Measurements from ENCODE around the gene KCNJ6. TPM values are rescaled to one million over a fixed set of nuclear protein-coding genes. Genes with fewer than 3 reads are reported as not detected.

The KCNJ6 gene
- total RNA-seq, 1 donor from 2014 or later, result 0.64 TPM

DNA sequence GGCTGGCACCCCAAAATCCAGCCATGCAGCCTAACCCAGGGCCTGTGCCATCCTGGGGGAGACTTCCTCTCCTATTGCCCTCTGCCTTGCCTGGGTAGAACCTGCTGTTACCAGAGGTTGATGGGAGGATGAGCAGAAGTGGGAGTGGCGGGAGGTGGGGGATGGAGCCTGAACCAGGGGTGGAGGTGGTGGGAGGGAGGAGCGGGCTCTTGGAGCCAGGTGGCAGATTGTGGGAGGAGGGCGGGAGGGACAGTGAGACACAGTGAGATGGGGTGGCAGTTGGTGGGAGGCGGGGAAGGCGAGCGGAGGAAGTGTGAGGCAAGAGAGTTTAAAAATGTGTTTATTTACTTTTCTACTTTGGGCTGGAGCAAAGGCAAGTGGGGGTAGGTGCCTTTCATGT, 87.3 kb downstream of the KCNJ6 start:
- Histone ChIP-seq H3K27me3 (no peaks in the 10 kb centered on the region), H3K9me3 (no peaks in the 10 kb centered on the region), H3K36me3 (no peaks in the 10 kb centered on the region), H3K27ac (no peak overlapping the region), H3K4me1 (no peaks in the 10 kb centered on the region), H3K4me3 (no peak overlapping the region)
- no peak for DNase-seq (ENCODE audit: low spot score in 2 of 2)
- intact Hi-C loops (cut with DNase I), result no loop called here
- TF ChIP-seq, protein P1, sequence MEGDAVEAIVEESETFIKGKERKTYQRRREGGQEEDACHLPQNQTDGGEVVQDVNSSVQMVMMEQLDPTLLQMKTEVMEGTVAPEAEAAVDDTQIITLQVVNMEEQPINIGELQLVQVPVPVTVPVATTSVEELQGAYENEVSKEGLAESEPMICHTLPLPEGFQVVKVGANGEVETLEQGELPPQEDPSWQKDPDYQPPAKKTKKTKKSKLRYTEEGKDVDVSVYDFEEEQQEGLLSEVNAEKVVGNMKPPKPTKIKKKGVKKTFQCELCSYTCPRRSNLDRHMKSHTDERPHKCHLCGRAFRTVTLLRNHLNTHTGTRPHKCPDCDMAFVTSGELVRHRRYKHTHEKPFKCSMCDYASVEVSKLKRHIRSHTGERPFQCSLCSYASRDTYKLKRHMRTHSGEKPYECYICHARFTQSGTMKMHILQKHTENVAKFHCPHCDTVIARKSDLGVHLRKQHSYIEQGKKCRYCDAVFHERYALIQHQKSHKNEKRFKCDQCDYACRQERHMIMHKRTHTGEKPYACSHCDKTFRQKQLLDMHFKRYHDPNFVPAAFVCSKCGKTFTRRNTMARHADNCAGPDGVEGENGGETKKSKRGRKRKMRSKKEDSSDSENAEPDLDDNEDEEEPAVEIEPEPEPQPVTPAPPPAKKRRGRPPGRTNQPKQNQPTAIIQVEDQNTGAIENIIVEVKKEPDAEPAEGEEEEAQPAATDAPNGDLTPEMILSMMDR (IDR thresholded peaks at IDR 0.05), result no peak

DNA sequence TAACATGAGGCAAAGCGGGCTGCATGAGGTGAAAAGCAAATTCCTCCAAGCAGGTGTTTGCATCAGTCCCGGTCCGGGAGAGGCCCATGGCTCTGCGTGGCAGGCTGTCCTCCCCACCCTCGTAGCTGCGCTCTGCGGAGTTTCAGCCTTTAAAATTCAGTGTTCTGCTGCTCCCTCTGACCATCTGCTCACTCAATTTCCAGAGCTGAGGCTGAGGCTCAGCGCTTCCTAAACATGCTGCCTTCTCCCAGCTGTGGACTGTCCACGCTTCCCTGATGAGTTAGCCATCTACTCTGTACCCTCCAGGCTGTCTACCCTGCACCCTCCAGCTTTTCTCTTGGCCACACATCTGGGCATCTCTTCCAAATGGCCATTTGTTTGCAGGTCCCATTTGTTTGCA, 87.7 kb downstream of the KCNJ6 start:
- Histone ChIP-seq H3K4me1 (no peaks in the 10 kb centered on the region), H3K27me3 (no peaks in the 10 kb centered on the region), H3K4me3 (no peak overlapping the region), H3K36me3 (no peaks in the 10 kb centered on the region), H3K9me3 (no peaks in the 10 kb centered on the region), H3K27ac (no peak overlapping the region)
- TF ChIP-seq, protein P1 (IDR thresholded peaks at IDR 0.05), result no peak
- intact Hi-C loops (cut with DNase I), result no loop called here
- no peak for DNase-seq (ENCODE audit: low spot score in 2 of 2)

DNA sequence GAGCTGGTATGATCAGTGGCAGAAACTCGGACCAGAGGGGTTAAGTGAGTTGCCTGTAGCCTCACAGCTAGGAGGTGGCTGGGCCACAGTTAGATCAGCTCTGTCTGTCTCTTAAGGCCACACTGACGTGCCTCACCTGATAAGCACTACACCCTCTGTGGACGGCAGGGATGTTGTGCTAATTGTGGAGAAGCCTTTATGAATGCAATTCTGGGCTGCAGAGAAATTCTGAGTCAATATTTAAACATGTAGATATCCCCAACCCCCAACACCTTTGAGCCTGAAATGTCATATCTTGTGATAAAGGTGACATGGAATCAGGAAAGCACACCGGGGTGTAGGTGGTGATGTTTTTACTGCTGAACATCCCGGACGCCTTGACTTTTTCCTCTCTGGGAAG, 88.3 kb downstream of the KCNJ6 start:
- intact Hi-C loops (cut with DNase I), result no loop called here
- TF ChIP-seq, protein P1 (IDR thresholded peaks at IDR 0.05), result no peak
- H3K27ac ChIP-seq, result no peak overlapping the region
- no peaks in the 10 kb centered on the region for H3K9me3 ChIP-seq
- no peaks in the 10 kb centered on the region for H3K36me3 ChIP-seq
- H3K4me1 ChIP-seq, result no peaks in the 10 kb centered on the region
- no peak overlapping the region for H3K4me3 ChIP-seq
- DNase-seq (ENCODE audit: low spot score in 2 of 2), result no peak
- H3K27me3 ChIP-seq, result no peaks in the 10 kb centered on the region

DNA sequence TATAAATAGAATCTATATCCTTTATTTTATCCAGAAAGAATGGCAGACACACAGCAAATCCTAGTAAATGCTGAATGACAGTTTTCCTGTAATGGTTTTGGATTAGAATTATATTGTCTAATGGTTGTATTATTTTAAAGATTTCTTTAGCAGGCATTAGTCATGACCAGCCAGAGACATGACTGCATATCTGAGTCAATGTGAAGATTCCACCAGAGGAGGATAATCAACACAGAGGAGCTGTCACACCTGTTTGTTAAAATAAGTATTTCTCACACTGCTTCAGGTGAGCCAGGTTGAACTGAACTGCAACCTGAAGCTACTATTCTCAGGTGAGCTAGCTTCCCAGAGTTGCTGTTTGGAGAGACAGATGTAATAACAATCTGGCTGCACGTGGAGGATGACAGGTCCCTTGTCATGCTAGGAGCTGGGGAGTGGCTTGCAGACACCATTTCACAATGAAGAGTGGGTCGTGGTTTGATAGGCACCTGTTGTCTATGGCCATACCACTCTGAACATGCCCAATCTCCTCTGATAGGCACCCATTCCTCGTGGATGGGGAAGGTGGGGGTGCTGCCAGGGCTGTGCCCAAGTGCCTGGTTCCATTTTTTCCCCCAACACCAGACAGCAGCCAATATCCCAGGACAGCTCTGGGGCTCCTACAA, 94.3 kb downstream of the KCNJ6 start:
- H3K36me3 ChIP-seq, result no peaks in the 10 kb centered on the region
- intact Hi-C loops (cut with DNase I), result no loop called here
- TF ChIP-seq, protein P1 (IDR thresholded peaks at IDR 0.05), result no peak
- no peak overlapping the region for H3K4me3 ChIP-seq
- DNase-seq (ENCODE audit: low spot score in 2 of 2), result no peak
- H3K9me3 ChIP-seq, result no peaks in the 10 kb centered on the region
- H3K4me1 ChIP-seq, result no peaks in the 10 kb centered on the region
- no peaks in the 10 kb centered on the region for H3K27me3 ChIP-seq
- H3K27ac ChIP-seq, result no peak overlapping the region

DNA sequence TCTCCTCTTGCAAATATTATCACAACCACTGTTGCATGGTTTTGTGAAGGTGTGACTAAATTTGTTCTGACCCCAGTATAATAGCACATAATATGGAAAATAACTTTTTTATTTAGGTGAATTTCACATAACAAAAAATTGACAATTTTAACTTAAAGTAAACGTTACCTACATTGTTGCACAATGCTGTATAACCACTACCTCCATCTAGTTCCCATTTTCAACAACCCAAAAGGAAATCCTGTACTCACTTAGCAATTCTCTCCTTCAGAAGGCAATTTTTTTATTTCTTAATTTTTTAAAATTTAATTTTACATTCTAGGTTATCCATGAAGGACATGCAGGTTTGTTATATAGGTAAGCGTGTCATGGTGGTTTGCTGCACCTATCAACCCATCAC, 95.2 kb downstream of the KCNJ6 start:
- Histone ChIP-seq H3K4me1 (no peaks in the 10 kb centered on the region), H3K9me3 (no peaks in the 10 kb centered on the region), H3K27me3 (no peaks in the 10 kb centered on the region), H3K4me3 (no peak overlapping the region), H3K27ac (no peak overlapping the region), H3K36me3 (no peaks in the 10 kb centered on the region)
- DNase-seq (ENCODE audit: low spot score in 2 of 2), result no peak
- intact Hi-C loops (cut with DNase I), result no loop called here
- TF ChIP-seq, protein P1 (IDR thresholded peaks at IDR 0.05), result no peak

DNA sequence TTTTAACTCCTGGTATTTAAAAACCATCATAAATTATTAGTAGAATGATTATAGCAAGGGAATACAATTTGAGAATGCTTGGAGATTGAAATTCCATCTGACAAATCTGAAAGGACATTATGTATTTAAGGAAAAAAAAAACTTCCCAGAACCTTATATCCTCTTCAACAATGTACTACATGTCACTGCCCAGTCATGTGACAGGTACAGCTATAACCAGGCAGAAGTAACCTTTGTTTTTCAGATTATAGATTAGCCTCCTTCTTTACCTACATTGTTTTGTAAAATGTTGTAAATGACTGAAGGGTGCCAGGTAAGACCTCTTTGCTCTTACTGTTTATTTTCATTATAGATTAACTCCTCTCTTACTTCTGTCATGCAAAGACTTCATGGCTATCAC, 96.9 kb downstream of the KCNJ6 start:
- Histone ChIP-seq H3K9me3 (no peaks in the 10 kb centered on the region), H3K36me3 (no peaks in the 10 kb centered on the region), H3K4me1 (no peaks in the 10 kb centered on the region), H3K27ac (no peak overlapping the region), H3K4me3 (no peak overlapping the region), H3K27me3 (no peaks in the 10 kb centered on the region)
- intact Hi-C loops (cut with DNase I), result no loop called here
- no peak for DNase-seq (ENCODE audit: low spot score in 2 of 2)
- TF ChIP-seq, protein P1 (IDR thresholded peaks at IDR 0.05), result no peak

Data from ascending aorta (tissue), 2 donors.